WTC11 (cell line): ENCODE measurements around the gene LTBP3. TPM values are rescaled to one million over a fixed set of nuclear protein-coding genes. Genes with fewer than 3 reads are reported as not detected.

Experiments
- ATAC-seq: fragments of 200-7000 bp; cut with Tn5 transposase; 2 replicates; pipeline ENCODE4 v1.10.0; 2021; ENCODE audit warnings: mild to moderate bottlenecking, moderate library complexity
- CTCF ChIA-PET: fragments of 300-600 bp; sonication (Branson Sonifier 250); formaldehyde crosslinking; loops from one replicate; lab custom pipeline; 2021; ENCODE audit warnings: antibody characterized with exemption; lab: Charles Lee
- POLR2A ChIA-PET: fragments of 350-600 bp; sonication (Branson Sonifier 250); formaldehyde crosslinking; loops from one replicate; lab custom pipeline; 2021; ENCODE audit warnings: antibody characterized with exemption; lab: Charles Lee
- DNase-seq: peaks from one replicate; pipeline ENCODE4 v3.0.0; 2021; ENCODE audit warnings: low spot score
- H3K27ac Mint-ChIP-seq: 2 replicates; pipeline ENCODE4 v1.8.0; 2021; ENCODE audit warnings: mixed read lengths
- H3K27me3 Mint-ChIP-seq: 2 replicates; pipeline ENCODE4 v1.8.0; 2021; ENCODE audit warnings: low read depth, mild to moderate bottlenecking, moderate library complexity, mixed read lengths
- H3K36me3 Mint-ChIP-seq: 2 replicates; pipeline ENCODE4 v1.8.0; 2021; ENCODE audit warnings: mixed read lengths
- H3K4me1 Mint-ChIP-seq: 2 replicates; pipeline ENCODE4 v1.8.0; 2022; ENCODE audit warnings: mixed read lengths
- H3K4me3 Mint-ChIP-seq: 2 replicates; pipeline ENCODE4 v1.8.0; 2021; ENCODE audit warnings: mild to moderate bottlenecking, moderate library complexity, mixed read lengths
- H3K9me3 Mint-ChIP-seq: 2 replicates; pipeline ENCODE4 v1.8.0; 2021; ENCODE audit warnings: mixed read lengths
- CBFB ChIP-seq: sonication (generic); formaldehyde crosslinking; IDR thresholded peaks from 2 replicates; pipeline ENCODE4 v1.8.1; 2022; ENCODE audit warnings: mild to moderate bottlenecking, low read depth, missing genetic modification reagents
- CDX4 ChIP-seq: fragments of 250-450 bp; sonication (Bioruptor Pico); IDR thresholded peaks from 2 replicates; pipeline ENCODE4 v1.9.0; 2021; ENCODE audit warnings: moderate library complexity, mild to moderate bottlenecking, inconsistent platforms, borderline replicate concordance
- CREB1 ChIP-seq: sonication (generic); formaldehyde crosslinking; IDR thresholded peaks from 2 replicates; pipeline ENCODE4 v1.8.0; 2023; ENCODE audit warnings: mild to moderate bottlenecking, missing genetic modification reagents
- CTCF ChIP-seq: fragments of 200-600 bp; IDR thresholded peaks from 2 replicates; pipeline ENCODE4 v1.8.0; 2022; ENCODE audit warnings: antibody characterized with exemption
- IRF1 ChIP-seq: sonication (generic); formaldehyde crosslinking; IDR thresholded peaks from 2 replicates; pipeline ENCODE4 v1.8.0; 2023; ENCODE audit warnings: missing genetic modification reagents
- JUN ChIP-seq: sonication (generic); formaldehyde crosslinking; IDR thresholded peaks from 2 replicates; pipeline ENCODE4 v1.8.0; 2023; ENCODE audit warnings: mild to moderate bottlenecking, missing genetic modification reagents
- MAX ChIP-seq: sonication (generic); formaldehyde crosslinking; IDR thresholded peaks from 2 replicates; pipeline ENCODE4 v1.8.0; 2022; ENCODE audit warnings: mild to moderate bottlenecking, missing genetic modification reagents
- MYBL2 ChIP-seq: sonication (generic); formaldehyde crosslinking; IDR thresholded peaks from 2 replicates; pipeline ENCODE4 v1.8.1; 2023; ENCODE audit warnings: mild to moderate bottlenecking, moderate library complexity, missing genetic modification reagents
- RELA ChIP-seq: sonication (generic); formaldehyde crosslinking; IDR thresholded peaks from 2 replicates; pipeline ENCODE4 v1.8.1; 2022; ENCODE audit warnings: missing genetic modification reagents, mild to moderate bottlenecking, borderline replicate concordance
- SP1 ChIP-seq: sonication (generic); formaldehyde crosslinking; conservative IDR thresholded peaks from 2 replicates; pipeline ENCODE4 v1.8.1; 2022; ENCODE audit warnings: missing genetic modification reagents
- TEAD4 ChIP-seq: sonication (generic); formaldehyde crosslinking; IDR thresholded peaks from 2 replicates; pipeline ENCODE4 v1.8.0; 2022; ENCODE audit warnings: mild to moderate bottlenecking, missing genetic modification reagents
- USF2 ChIP-seq: sonication (generic); formaldehyde crosslinking; IDR thresholded peaks from 2 replicates; pipeline ENCODE4 v1.8.1; 2023; ENCODE audit warnings: mild to moderate bottlenecking, missing genetic modification reagents, moderate library complexity
- ZNF121 ChIP-seq: sonication (generic); formaldehyde crosslinking; IDR thresholded peaks from 2 replicates; pipeline ENCODE4 v1.8.0; 2023; ENCODE audit warnings: missing genetic modification reagents
- ZNF396 ChIP-seq: fragments of 250-450 bp; sonication (Bioruptor Pico); IDR thresholded peaks from 2 replicates; pipeline ENCODE4 v1.8.0; 2021; ENCODE audit warnings: mild to moderate bottlenecking, moderate library complexity, borderline replicate concordance
- ZSCAN18 ChIP-seq: fragments of 250-450 bp; sonication (Bioruptor Pico); IDR thresholded peaks from 2 replicates; pipeline ENCODE4 v2.1.2; 2022; ENCODE audit warnings: mild to moderate bottlenecking, moderate library complexity
- total RNA-seq: library from RNA; stranded (reverse); gene quantifications from 3 replicates; pipeline ENCODE4 v1.2.3, GENCODE V29; 2021

The LTBP3 gene
- total RNA-seq, 1 experiment from 2014 or later = 20.7 TPM

GRCh38 chr11:65554057-65554818 is 3.9 kb downstream of the LTBP3 start:
- H3K4me3 Mint-ChIP-seq = peak overlapping the region; percentile 52
- ChIA-PET CTCF (interaction anchor here (1.1 to 5.8 kb wide), 10 partner anchors 14 to 158 kb away, joined by 3 to 171 read pairs (median 6); partner anchors contain the start of genes FAM89B, KAT5, SIPA1 and ZNRD2), POLR2A (interaction anchor here (1.1 to 1.5 kb wide), 4 partner anchors 14 to 55 kb away, joined by 3 to 4 read pairs (median 3); partner anchors contain the start of genes MALAT1 and ZNRD2)
- H3K36me3 Mint-ChIP-seq = no peaks in the 10 kb centered on the region
- DNase-seq (no peak), ATAC-seq (no peak)
- H3K27me3 Mint-ChIP-seq = peaks cover 67% of the 10 kb centered on the region
- H3K9me3 Mint-ChIP-seq = no peaks in the 10 kb centered on the region
- TF ChIP-seq CTCF = no peak
- no peak for TF ChIP-seq ZNF396 (CRISPR knock-in tag)
- TF ChIP-seq MYBL2 (CRISPR knock-in tag) = no peak
- no peak for TF ChIP-seq RELA (CRISPR knock-in tag)
- no peak for TF ChIP-seq JUN (CRISPR knock-in tag)
- no peak for TF ChIP-seq USF2 (CRISPR knock-in tag)
- TF ChIP-seq ZSCAN18 (CRISPR knock-in tag) = no peak
- no peak for TF ChIP-seq CDX4
- no peak for TF ChIP-seq TEAD4
- no peak for TF ChIP-seq CBFB (CRISPR knock-in tag)
- H3K27ac Mint-ChIP-seq = no peak overlapping the region
- H3K4me1 Mint-ChIP-seq = peaks cover 49% of the 10 kb centered on the region

- POLR2A ChIA-PET = interaction anchor here (1.1 to 1.5 kb wide), 3 partner anchors 13 to 54 kb away, joined by 3 to 4 read pairs (median 3); partner anchors contain the start of gene MALAT1
- Mint-ChIP-seq H3K27ac (no peak overlapping the region), H3K36me3 (no peaks in the 10 kb centered on the region), H3K4me3 (peak overlapping the region; percentile 52), H3K4me1 (peaks cover 47% of the 10 kb centered on the region), H3K27me3 (peaks cover 70% of the 10 kb centered on the region), H3K9me3 (no peaks in the 10 kb centered on the region)
- CTCF ChIA-PET = interaction anchor here (0.5 to 5.8 kb wide), 18 partner anchors 9 to 527 kb away, joined by 3 to 171 read pairs (median 4); partner anchors contain the start of genes EHBP1L1, FAM89B, KAT5 and SIPA1
- ATAC-seq = peak; percentile 48
- TF ChIP-seq CREB1 (CRISPR knock-in tag) (no peak), ZNF121 (peak; percentile 77; the same call in 1 of the 2 replicates), IRF1 (no peak), SP1 (CRISPR knock-in tag) (peak; percentile 41; the same call in 1 of the 2 replicates), MAX (CRISPR knock-in tag) (0 out of 2 replicates have a peak, but pooled peaks have one; percentile 26)
- DNase-seq = peak; percentile 76
Measured at GRCh38 chr11:65553301-65554001, 4.7 kb downstream of the LTBP3 start.
